NCI-H1105 (cell line): ENCODE data around the gene SPATA16.
A peak's percentile ranks its signal among the peaks of the same experiment; 100 is the strongest.
"Not testable (repeated sequence)": the region's sequence is repeated elsewhere in the genome, so short reads cannot be mapped to it uniquely, and the experiment has no call there.

ENCODE experiments used
- DNase-seq: peaks from one replicate; lab custom pipeline; 2025; lab: John Stamatoyannopoulos, UW

SPATA16 gene

DNA sequence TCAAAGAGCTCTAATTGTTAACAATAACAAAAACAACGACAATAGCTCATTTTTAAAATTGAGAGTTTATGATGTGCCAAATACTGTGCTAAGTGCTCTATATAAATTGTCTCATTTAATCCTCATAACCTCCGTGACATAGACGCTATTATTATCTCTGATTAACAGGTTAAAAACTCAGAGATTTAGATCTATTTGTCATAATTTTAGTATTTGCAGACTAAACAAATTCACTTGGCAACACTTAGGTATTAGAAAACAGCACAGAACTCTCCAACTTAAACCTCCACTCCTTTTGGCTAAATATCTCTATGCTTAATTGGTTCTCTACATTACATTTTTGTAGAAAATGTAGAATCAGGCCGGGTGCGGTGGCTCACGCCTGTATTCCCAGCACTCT lies 136.4 kb downstream of the SPATA16 start:
- DNase-seq = no peak

DNA sequence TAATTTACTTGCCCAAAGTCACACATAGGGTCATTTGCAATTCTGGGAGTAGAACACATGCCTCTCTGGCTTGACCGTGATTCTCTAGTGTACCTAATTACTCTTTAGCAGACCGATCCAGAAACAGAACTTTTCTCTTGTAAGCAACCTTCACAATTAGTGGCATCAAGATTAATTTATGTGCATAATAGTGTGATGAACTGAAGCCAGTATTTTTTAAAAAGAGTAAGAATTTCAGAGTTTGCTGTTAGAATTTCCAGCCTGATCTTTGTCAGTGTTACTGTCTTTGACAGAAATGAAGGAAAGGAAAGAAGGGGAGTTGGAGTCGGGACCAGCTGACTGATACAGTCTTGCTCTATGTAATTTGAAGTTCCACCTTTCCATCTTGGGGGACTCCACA lies 137.1 kb downstream of the SPATA16 start:
- no peak for DNase-seq

DNA sequence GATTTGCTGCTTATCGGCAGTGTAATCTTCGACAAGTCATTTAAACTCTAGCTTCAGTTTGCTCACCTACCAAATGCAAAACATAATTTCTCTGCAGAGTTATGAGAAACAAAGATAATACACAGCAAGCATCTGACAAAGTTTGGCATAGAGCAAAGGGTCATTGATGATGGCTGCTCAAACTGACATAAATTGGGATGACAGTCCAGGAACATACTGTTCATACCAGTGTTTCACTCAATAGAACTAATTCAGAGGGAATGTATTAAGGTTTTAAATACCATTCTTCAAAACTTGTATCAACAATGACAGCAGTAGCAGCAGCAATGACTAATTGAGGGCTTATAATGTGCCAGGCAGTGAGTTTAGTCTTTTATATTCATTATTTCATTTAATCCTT lies 137.6 kb downstream of the SPATA16 start:
- DNase-seq = no peak

DNA sequence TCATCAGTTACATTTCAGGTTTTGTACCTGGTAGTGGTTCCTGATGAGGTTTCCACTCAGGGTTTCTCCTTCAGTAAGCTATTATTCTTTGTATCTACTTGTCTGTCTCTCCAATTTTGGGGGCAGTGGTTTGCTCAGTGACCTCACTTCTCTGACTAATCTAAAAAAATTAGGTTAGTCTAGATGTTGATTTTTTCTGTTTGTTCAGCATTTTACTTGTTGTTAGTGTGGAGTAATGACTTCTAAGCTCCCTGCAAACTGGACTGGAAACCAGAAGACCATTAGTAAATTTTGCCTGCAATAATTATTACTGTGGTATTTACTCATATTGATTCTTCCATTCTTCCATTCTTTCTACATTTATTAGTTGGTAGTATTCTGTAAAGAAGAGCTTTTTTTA lies 139.4 kb downstream of the SPATA16 start:
- no peak for DNase-seq

DNA sequence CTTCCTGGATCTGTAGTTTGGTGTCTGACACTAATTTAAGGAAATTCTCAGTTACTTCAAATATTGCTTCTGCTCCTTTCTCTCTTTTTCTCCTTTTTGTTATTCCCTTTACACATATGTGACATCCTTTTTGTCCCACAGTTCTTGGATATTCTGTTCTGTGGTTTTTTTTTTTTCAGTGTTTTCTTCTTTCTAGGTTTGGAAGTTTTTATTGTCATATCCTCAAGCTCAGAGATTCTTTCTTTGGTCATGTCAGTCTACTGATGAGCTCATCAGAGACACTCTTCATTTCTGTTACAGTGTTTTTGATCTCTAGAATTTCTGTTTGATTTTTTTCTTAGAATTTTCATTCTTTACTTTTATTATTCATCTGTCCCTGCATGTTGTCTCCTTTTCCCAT lies 140.5 kb downstream of the SPATA16 start:
- no peak for DNase-seq

DNA sequence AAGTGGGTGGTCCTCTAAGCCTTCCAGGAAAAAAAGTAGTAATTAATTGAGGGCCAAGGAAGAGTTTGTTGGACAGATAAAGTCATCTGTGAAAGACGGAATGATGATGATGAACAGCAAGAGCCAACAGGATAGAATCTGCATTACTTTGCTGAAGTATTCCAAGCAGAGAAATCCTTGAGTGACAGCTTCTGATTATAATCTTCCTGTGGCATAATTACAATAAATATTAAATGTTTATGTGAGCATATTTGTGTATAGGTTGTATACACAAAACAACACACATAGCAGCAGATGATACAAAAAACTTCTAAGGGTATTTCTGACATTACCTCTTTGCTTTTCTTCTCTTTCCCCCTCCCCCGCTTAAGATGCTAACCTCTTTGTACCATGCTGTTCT lies 147.6 kb downstream of the SPATA16 start:
- DNase-seq = no peak

DNA sequence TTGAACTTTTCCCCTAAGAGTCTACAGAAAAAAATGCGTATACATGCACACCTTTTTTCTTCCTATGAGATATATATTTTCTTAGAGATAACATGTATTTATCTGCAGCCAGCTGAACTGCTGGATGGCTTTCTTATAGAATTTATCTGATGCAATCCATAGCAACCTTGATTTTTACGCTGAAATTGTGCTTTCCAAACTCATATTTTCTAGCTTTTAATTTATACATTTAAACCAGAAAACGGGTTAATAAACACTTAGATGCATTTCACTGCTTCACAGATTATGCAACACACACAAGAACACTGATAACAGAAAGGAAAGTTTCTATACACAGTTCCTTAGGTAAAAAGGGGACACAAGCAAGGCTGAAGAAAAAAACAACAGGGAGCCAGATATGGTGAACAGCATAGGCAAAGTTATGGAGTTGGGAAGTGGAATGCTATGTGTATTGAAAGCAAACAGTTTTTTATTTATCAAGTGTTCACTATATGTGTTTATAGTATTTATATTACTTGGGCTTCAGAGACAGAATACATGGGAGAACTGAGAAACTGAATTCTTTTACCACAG lies 149.5 kb downstream of the SPATA16 start:
- DNase-seq = no peak

DNA sequence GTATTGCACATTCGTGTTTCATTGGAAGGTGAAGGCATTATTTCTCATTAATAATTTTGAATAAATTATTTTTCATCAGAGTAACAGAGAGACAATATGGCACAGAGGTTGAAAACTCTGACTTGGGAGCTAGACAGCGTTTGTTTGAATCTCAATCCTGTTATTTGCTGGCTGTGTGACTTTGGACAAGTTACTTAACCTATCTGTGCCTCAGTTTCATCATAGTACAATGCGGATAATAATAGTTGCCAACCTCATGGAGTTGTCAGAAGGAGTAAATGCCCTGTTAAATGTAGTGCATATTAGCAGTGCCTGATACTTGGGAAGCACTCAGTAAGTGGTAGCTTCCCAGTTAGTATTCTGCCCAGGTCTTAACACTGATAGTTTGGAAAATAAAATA lies 151.7 kb downstream of the SPATA16 start:
- no peak for DNase-seq

DNA sequence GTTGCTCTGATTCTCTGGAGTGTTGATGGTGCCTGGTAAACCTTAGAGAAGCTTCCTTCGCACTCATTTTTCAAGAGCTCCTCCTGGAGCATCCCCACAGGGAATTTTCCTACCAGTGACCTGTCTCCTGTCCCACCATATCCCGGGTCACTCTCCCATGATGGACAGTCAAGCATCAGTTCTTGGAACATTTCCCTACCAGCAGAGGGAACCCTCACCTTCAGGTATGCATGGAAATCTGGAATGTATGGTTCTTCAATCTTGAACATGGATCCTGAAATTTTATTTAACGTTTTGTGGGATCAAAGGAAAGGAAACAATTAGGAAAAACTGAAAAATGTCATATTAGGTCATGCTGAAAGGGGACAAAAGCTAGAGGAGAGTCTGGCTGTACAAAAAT lies 153.8 kb downstream of the SPATA16 start:
- DNase-seq = no peak

DNA sequence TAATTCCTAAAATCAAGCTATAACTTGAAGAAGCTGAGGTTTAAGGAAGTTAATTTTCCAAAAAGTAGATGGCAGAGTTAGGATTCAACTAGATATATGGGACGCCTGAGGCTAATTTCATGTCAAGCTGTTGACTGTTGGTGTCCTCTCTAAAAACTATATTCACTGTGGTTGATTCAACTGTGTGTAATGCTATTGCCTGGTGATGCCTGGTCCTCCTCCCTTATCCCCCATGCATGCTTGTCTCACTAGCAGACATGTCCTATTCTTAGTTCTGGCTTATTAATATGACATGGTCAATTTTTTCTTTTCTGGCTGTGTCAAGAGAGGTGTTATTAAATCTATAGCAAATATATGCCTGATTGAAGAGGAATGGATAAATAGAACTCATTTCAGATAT lies 156.1 kb downstream of the SPATA16 start:
- DNase-seq = no peak

DNA sequence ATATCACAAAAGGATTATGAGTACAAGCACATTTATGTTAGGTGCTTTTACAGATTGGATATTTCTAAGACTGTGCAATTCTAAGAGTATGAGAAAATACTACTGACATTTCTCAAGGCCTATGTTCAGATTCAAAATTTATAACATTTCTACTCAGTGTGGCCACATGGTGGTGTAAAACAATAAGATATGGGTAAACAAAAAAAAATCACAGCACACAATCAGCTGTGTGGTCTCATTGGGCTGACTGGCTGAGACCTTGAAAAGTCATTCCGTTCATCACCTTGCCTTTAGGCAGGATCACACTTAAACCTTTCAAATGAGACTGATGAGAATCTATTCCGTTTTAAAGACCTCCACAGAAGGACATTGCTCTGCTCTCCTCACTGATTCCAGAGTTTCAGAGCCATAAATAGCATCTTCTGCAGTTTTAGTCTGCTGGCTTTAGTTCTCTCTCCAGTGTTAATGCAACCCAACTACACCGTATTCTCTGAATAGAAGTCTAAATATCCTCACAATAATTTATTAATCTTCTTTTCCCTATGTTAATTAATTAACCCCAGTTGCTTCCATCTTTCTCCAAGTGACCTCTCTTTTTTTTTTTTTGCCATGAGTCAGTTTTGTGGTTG lies 158.2 kb downstream of the SPATA16 start:
- no peak for DNase-seq

DNA sequence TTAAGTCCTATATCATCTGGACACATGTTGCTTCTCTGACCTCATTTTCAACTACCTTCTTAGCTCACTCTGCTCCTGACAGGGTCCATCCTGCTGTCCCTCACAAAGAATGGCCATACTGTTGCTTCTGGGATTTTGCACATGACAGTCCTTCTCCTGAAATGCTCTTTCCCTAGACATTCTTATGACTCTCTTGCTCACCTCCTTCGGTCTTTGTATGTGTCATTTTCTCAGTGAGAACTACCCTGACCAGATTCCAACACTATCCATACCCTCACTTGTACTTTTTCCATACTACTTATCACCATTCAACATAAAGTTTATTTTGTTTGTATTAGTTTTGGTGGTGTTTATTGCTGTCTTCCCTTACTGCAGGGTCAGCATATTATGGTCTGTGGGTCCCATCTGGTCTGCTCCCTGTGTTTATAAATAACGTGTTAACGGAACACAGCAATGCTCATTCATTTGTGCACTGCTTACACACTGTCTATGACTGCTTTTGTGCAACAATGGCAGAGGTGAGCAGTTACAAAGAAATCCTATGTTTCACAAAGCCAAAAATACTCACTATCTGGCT lies 159.5 kb downstream of the SPATA16 start:
- no peak for DNase-seq

DNA sequence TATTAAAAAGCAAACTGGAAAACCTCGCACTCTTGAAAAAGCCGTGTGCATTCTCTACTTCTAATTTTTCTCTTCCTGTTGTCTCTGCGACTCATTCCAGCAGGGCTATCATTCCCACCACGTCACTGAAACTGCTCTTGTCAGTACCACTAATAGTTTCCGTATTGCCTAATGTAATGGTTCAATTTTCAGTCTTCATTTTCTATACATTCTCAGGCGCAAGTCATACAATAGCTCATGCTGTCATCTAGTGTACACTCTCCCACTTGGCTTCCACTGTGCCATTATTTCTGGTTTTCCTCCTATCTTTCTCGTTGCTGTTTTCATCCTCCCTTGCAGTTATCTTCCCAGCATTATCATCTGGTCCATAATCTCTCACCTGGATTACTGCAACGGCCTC lies 160.2 kb downstream of the SPATA16 start:
- no peak for DNase-seq

DNA sequence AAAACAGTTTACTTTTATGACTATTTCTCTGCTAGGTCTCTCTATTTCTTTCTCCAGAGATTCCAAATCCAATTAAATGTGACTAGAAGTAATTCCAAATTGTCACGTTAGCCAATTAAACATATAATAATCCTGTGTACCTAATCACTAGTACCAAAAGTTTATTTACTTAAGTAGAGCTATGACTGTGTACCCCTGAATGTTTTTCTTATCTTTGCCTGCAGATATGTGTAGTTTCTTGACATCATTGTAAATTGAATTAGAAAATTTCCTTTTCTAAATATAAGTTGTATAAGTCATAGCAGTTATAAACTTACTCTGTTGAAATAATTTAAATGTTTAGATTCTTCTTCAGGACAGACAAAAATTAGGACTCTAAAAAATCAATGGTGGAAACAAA lies 163.3 kb downstream of the SPATA16 start:
- DNase-seq = no peak

DNA sequence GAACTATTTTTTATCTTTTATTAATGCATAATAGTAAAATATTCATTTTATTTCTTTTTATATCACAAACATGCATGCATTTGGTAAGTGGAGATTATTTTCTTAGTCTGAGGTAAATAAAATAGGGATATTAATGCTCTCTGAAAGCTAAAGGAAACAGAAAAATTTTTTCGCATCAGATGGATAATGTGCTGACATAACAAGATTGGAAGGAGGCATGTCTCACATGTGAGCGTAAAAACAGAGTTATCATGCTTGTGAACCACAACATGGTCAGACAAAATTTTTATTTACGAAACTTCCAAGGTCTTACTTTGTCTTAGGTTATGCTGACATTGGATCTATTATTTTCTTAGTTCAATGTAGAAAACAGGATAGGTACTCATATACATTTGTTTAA lies 166.1 kb downstream of the SPATA16 start:
- DNase-seq = no peak

DNA sequence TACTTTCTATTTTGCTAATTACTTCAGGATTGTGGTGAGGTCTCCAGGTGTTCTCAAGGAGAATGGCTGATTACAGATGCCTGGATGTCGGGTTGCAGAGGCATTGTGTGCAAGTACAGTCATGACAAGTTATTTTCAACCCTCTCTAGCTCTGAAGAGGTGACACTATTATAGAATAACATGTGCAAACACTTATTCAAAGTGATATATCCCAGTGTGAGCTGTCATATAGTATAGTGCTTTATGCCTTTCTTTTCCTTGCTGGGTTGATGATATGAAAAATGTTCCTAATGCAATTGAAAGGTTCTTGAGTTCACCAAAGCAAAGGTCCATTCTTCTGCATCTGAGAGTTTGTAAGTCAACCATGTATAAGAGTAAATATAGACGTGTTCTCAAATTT lies 167.2 kb downstream of the SPATA16 start:
- DNase-seq = peak; percentile 58

DNA sequence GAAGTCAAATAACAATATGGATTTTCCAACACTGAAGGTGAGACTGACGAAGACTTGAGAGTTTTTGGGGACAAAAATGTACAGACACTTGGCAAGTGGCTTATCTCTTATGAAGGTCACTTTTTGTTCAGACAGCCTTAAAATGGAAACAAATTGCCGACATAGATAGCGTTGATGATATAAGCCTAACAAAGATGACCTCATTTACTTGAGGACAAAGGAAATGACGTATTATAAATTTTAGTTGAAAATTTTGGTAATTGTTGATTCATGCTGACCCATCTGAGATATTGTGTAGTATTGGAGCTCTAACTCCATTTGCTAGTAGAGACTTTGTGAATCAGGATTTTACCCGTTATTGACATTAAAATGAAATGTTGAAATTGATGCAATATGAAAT lies 168.3 kb downstream of the SPATA16 start:
- DNase-seq = no peak

DNA sequence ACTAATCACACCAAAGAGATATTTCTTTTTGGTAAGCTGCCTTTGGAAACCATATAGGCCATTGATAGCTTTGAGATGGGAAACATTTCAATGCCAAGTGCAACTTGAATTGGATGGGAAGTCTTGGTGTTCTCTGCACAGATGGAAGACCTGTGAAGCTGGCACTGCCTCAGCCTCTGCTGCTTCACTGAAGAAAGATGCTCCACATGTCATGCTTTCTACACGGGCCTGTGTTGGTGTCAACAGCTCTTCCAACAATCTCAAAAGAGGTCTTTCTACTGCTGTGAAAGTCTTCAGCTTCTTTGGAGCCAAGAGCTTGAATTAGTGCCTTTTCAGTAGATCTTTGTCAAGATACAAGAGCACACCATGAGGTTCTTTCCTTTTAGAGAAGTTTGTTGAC lies 169.0 kb downstream of the SPATA16 start:
- DNase-seq = no peak

DNA sequence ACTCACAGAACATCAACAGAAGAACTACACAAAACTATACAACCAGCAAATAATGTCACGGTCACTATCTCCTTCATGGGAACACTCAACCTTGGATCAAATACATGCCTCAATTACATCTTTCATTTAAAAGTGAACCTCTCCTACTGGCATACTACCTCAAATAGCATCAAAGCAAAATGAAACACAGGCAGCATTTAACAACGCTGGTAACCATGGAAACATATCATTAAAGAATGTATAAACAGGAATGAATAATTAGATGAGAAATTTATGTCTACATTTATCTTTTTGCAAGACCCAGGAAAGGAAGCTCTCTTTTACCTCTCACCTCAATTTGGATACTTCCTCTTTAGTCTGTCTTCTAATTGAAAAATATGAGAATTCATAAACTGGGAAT lies 172.4 kb downstream of the SPATA16 start:
- no peak for DNase-seq

DNA sequence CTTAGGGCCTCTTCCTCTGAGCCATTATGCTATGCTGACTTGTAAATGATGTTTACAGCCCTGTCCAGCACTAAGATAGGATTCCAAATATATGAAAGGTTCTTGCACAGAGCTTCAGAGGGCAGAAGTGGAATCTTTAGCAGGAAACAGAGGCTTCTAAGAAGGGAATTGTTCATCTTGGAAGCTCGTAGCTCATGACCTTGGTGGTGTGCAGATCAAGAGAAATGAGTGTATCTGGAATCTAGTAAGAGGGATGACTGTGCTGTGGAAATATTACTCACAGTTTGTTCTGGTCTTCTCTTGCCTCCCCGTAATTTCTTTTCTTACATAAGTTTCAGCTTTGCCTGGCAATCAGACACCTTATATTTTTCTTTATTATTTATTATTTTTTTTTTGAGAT lies 175.8 kb downstream of the SPATA16 start:
- no peak for DNase-seq

DNA sequence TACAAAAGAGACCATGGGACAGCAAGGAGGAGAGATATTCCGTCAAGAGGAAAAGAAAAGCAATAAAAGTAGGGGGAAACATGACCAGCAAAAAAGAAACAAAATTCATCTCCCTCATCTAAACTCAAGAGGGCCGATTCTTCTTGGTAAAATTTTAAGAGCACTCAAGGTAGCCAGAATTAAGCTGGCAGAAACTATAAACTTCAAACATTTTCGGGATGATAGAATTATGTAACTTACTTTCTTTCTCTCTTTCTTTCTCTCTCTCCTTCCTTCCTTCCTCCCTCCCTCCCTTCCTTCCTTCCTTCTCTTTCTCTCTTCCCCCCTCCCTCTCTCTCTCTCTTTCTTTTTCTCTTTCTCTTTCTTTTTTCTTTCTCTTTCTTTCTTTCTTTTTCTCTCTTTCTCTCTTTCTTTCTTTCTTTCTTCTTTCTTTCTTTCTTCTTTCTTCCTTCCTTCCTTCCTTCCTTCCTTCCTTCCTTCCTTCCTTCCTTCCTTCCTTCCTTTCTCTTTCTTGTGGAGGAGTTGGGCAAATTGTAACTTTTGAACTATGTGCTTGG lies 180.3 kb downstream of the SPATA16 start:
- not testable (repeated sequence) for DNase-seq

DNA sequence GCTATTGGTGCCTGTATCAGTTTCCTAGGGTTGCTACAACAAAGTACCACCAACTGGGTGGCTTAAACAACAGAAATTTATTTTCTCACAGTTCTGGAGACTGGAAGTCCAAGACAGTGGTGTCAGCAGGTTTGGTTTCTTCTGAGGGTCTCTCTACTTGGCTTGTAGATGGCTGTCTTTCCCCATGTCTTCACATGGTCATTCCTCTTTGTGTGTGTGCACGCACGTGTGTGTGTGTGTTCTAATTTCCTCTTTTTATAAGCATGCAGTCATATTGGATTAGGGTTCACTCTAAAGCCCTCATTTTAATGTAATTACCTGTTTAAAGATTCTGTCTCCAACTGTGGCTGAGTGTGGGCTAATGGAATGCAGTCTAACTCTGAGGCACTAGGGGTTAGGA lies 182.5 kb downstream of the SPATA16 start:
- DNase-seq = no peak

DNA sequence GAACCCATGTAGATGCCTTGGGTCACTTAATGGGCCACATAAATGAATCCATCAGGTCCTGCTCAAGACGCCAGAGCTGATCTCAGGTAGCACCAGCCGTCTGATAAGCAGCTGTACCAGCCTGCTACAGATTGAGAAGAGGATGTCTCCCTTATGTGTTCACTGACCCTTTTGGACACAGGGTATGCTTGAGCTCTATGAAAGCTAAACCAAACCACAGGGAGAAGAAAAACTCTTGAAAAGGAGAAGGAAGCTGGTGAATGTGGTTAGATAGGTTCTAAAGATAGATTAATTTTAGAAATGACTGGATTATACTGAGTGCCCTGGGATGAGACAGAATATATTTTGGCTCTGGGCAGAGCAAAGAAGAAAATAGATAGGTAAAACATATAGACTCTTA lies 187.5 kb downstream of the SPATA16 start:
- DNase-seq = no peak

DNA sequence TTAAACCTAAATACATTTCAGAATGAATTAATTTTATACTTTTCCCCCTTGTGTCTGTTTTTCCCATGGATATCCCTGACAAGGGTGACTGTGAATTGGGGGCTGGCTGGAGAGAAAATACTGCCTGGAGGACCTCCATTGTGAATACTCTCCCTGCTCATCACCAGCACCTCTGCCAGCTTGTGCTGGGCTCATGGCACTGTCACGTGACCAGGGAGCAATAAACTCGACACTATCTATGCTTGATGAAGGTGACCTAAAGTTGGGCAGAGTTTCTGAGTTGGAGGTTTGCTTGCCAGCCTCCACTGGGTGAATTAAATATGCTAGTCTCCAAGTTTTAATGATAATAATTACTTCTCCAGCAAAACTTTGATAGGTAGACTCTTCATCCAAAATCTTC lies 189.5 kb downstream of the SPATA16 start:
- no peak for DNase-seq
